Measurements from ENCODE around the gene DMXL1. TPM values are rescaled to one million over a fixed set of nuclear protein-coding genes. Genes with fewer than 3 reads are reported as not detected.

The DMXL1 gene
- total RNA-seq, 1 donor from 2014 or later, result 35.0 TPM

GRCh38 chr5:119257613-119258012, 186.7 kb downstream of the DMXL1 start:
- no peak for DNase-seq (ENCODE audit: low spot score)
- Mint-ChIP-seq H3K27ac (ENCODE audit: unreplicated experiment) (no peak overlapping the region), H3K4me1 (ENCODE audit: low read depth) (peaks cover 5% of the 10 kb centered on the region), H3K4me3 (ENCODE audit: unreplicated experiment) (no peak overlapping the region), H3K27me3 (ENCODE audit: low read depth) (no peaks in the 10 kb centered on the region), H3K36me3 (ENCODE audit: low read depth) (peaks cover 17% of the 10 kb centered on the region), H3K9me3 (ENCODE audit: low read depth) (peaks cover 55% of the 10 kb centered on the region)
- TF ChIP-seq, protein P1, sequence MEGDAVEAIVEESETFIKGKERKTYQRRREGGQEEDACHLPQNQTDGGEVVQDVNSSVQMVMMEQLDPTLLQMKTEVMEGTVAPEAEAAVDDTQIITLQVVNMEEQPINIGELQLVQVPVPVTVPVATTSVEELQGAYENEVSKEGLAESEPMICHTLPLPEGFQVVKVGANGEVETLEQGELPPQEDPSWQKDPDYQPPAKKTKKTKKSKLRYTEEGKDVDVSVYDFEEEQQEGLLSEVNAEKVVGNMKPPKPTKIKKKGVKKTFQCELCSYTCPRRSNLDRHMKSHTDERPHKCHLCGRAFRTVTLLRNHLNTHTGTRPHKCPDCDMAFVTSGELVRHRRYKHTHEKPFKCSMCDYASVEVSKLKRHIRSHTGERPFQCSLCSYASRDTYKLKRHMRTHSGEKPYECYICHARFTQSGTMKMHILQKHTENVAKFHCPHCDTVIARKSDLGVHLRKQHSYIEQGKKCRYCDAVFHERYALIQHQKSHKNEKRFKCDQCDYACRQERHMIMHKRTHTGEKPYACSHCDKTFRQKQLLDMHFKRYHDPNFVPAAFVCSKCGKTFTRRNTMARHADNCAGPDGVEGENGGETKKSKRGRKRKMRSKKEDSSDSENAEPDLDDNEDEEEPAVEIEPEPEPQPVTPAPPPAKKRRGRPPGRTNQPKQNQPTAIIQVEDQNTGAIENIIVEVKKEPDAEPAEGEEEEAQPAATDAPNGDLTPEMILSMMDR (IDR thresholded peaks at IDR 0.05), result no peak

DNA sequence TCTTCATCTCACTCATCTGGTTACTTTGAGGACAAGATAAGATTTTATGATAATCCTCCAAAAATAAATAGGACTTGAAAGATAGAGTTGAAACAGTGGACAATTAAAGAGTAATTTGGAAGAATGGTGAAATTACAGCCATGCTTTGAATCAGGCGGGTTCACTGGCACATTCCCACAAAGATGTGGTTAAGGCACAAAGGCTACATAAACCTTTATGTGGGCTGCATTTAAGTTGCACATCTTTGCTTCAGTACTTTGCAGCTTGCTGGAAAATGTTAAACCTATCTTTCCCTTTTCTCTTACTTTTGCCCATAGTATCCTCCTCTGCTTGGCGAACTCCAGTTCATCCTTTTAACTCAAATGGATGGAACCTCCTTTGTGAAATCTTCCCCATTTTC, 192.8 kb downstream of the DMXL1 start:
- H3K27ac Mint-ChIP-seq (ENCODE audit: unreplicated experiment), result no peak overlapping the region
- peaks cover 19% of the 10 kb centered on the region for H3K4me1 Mint-ChIP-seq (ENCODE audit: low read depth)
- no peak overlapping the region for H3K4me3 Mint-ChIP-seq (ENCODE audit: unreplicated experiment)
- peaks cover 19% of the 10 kb centered on the region for H3K9me3 Mint-ChIP-seq (ENCODE audit: low read depth)
- H3K27me3 Mint-ChIP-seq (ENCODE audit: low read depth), result no peaks in the 10 kb centered on the region
- peaks cover 2% of the 10 kb centered on the region for H3K36me3 Mint-ChIP-seq (ENCODE audit: low read depth)
- TF ChIP-seq, protein P1 (IDR thresholded peaks at IDR 0.05), result no peak
- DNase-seq (ENCODE audit: low spot score), result no peak

DNA sequence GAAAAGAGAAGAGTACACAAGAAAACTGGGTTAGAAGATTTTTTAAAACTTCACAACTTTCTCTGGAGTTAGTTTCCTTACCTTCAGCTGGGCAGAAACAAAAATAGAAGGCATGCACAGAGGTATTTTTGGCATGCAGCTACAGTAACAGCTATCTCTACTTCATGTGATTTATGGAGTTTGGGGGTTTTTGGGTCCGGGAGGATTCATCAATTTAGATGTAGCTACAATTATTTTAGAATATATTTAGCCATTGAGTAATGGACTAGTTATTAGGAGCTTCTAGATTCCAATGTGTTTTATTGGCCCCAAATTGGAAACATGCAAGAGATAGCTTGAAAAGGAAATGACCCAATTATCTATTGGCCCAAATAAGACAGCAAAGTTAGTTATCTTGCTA, 193.3 kb downstream of the DMXL1 start:
- Mint-ChIP-seq H3K4me3 (ENCODE audit: unreplicated experiment) (no peak overlapping the region), H3K27ac (ENCODE audit: unreplicated experiment) (no peak overlapping the region), H3K36me3 (ENCODE audit: low read depth) (no peaks in the 10 kb centered on the region), H3K9me3 (ENCODE audit: low read depth) (peaks cover 13% of the 10 kb centered on the region), H3K4me1 (ENCODE audit: low read depth) (peaks cover 21% of the 10 kb centered on the region), H3K27me3 (ENCODE audit: low read depth) (no peaks in the 10 kb centered on the region)
- TF ChIP-seq, protein P1 (IDR thresholded peaks at IDR 0.05), result no peak
- no peak for DNase-seq (ENCODE audit: low spot score)

GRCh38 chr5:119267958-119268386, 197.1 kb downstream of the DMXL1 start:
- DNase-seq (ENCODE audit: low spot score), result peak; percentile 95
- H3K36me3 Mint-ChIP-seq (ENCODE audit: low read depth), result no peaks in the 10 kb centered on the region
- H3K4me3 Mint-ChIP-seq (ENCODE audit: unreplicated experiment), result peak overlapping the region; percentile 97
- H3K27me3 Mint-ChIP-seq (ENCODE audit: low read depth), result no peaks in the 10 kb centered on the region
- H3K27ac Mint-ChIP-seq (ENCODE audit: unreplicated experiment), result peak overlapping the region; percentile 93
- peaks cover 4% of the 10 kb centered on the region for H3K9me3 Mint-ChIP-seq (ENCODE audit: low read depth)
- TF ChIP-seq, protein P1 (IDR thresholded peaks at IDR 0.05), result peak; percentile 23
- peaks cover 53% of the 10 kb centered on the region for H3K4me1 Mint-ChIP-seq (ENCODE audit: low read depth)

GRCh38 chr5:119268387-119269060, 197.6 kb downstream of the DMXL1 start:
- Mint-ChIP-seq H3K4me1 (ENCODE audit: low read depth) (peaks cover 57% of the 10 kb centered on the region), H3K36me3 (ENCODE audit: low read depth) (no peaks in the 10 kb centered on the region), H3K27ac (ENCODE audit: unreplicated experiment) (peak overlapping the region; percentile 93), H3K4me3 (ENCODE audit: unreplicated experiment) (peak overlapping the region; percentile 97), H3K27me3 (ENCODE audit: low read depth) (no peaks in the 10 kb centered on the region), H3K9me3 (ENCODE audit: low read depth) (no peaks in the 10 kb centered on the region)
- peak; percentile 99 for DNase-seq (ENCODE audit: low spot score)
- TF ChIP-seq, protein P1 (IDR thresholded peaks at IDR 0.05), result peak; percentile 37

All from chondrocyte (in vitro differentiated cells).